ENCODE data around the gene CTNNBL1.

CTNNBL1 gene

DNA sequence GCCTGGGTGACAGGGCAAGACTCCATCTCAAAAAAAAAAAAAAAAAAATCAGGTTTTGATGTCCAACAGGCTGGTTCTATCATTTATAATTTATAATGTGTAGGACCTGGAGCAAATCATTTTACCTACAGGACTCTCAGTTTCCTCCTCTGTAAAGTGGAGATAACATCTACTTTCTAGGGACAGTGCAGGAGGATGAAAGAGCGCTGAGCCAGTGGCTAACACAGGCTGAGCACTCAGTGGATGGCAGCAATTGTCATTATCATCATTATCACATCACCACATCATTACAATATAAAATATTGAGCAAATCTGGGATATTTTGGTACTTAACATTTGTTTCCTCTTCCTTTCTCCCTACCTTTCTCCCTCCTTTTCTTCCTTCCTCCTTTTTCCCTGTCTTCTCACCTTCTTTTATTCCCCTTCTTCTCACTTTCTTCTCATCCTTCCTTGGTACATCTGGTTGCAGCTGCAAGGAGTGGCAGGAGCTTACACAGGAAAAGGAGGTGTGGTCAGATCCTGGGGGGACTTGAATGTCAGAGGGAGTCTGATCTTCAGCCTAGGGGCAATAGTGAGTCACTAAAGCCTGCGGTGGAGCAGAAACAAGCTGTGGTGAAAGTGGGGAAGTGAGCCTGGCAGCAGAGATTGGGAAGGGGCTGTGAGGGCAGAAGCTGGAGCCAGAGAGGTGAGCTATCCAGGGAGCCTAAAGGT is 24.6 kb upstream of the CTNNBL1 start:
- Histone ChIP-seq H3K27me3 (ENCODE audit: insufficient read depth, low read depth) (no peaks in the 10 kb centered on the region), H3K4me1 (ENCODE audit: low read depth, poor library complexity, severe bottlenecking) (no peaks in the 10 kb centered on the region), H3K79me2 (ENCODE audit: insufficient read depth, low read depth) (no peaks in the 10 kb centered on the region), H2AFZ (ENCODE audit: low read depth) (no peak overlapping the region), H3K4me2 (no peak overlapping the region), H3K27ac (no peak overlapping the region), H3K9ac (no peak overlapping the region), H3K36me3 (ENCODE audit: insufficient read depth) (no peaks in the 10 kb centered on the region), H3K4me3 (IDR thresholded peaks at IDR 0.05; ENCODE audit: insufficient read depth, low read depth, low read length) (no peak overlapping the region), H4K20me1 (ENCODE audit: insufficient read depth) (no peaks in the 10 kb centered on the region)
- TF ChIP-seq CTCF (conservative IDR thresholded peaks at IDR 0.05; ENCODE audit: low read depth, low read length) = no peak

GRCh38 chr20:37669773-37670236 is 24.0 kb upstream of the CTNNBL1 start:
- Histone ChIP-seq H3K79me2 (ENCODE audit: insufficient read depth, low read depth) (no peaks in the 10 kb centered on the region), H4K20me1 (ENCODE audit: insufficient read depth) (no peaks in the 10 kb centered on the region), H3K4me3 (IDR thresholded peaks at IDR 0.05; ENCODE audit: insufficient read depth, low read depth, low read length) (no peak overlapping the region), H3K4me1 (ENCODE audit: low read depth, poor library complexity, severe bottlenecking) (no peaks in the 10 kb centered on the region), H3K9ac (no peak overlapping the region), H3K36me3 (ENCODE audit: insufficient read depth) (no peaks in the 10 kb centered on the region), H3K27me3 (ENCODE audit: insufficient read depth, low read depth) (no peaks in the 10 kb centered on the region), H3K27ac (no peak overlapping the region), H3K4me2 (no peak overlapping the region), H2AFZ (ENCODE audit: low read depth) (no peak overlapping the region)
- no peak for TF ChIP-seq CTCF (conservative IDR thresholded peaks at IDR 0.05; ENCODE audit: low read depth, low read length)

GRCh38 chr20:37670351-37670791 is 23.5 kb upstream of the CTNNBL1 start:
- Histone ChIP-seq H3K9ac (no peak overlapping the region), H3K79me2 (ENCODE audit: insufficient read depth, low read depth) (no peaks in the 10 kb centered on the region), H3K27me3 (ENCODE audit: insufficient read depth, low read depth) (no peaks in the 10 kb centered on the region), H2AFZ (ENCODE audit: low read depth) (no peak overlapping the region), H3K4me1 (ENCODE audit: low read depth, poor library complexity, severe bottlenecking) (no peaks in the 10 kb centered on the region), H3K36me3 (ENCODE audit: insufficient read depth) (no peaks in the 10 kb centered on the region), H3K27ac (no peak overlapping the region), H4K20me1 (ENCODE audit: insufficient read depth) (no peaks in the 10 kb centered on the region), H3K4me3 (IDR thresholded peaks at IDR 0.05; ENCODE audit: insufficient read depth, low read depth, low read length) (no peak overlapping the region), H3K4me2 (no peak overlapping the region)
- no peak for TF ChIP-seq CTCF (conservative IDR thresholded peaks at IDR 0.05; ENCODE audit: low read depth, low read length)

DNA sequence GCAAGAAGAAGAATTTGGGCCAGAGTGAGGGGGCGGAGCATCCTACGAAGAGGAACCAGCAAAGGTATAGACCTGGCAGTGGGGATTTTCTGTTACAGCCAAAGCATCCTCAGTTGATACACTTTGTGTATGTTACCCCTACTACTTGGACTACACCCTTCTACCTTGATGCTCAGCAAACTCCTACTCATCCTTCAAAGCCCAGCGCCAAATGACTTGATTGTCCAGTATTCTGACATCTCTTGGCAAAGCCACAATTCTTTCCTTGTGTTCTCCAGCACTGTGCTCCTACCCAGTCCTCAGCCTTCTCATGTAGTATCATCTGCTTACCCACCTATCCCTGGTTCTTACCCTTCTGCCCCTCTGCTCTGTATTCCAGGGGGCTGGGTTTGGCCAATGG is 21.7 kb upstream of the CTNNBL1 start:
- no peak overlapping the region for H3K4me3 ChIP-seq (IDR thresholded peaks at IDR 0.05; ENCODE audit: insufficient read depth, low read depth, low read length)
- H3K4me1 ChIP-seq (ENCODE audit: low read depth, poor library complexity, severe bottlenecking) = no peaks in the 10 kb centered on the region
- TF ChIP-seq CTCF (conservative IDR thresholded peaks at IDR 0.05; ENCODE audit: low read depth, low read length) = no peak
- H4K20me1 ChIP-seq (ENCODE audit: insufficient read depth) = no peaks in the 10 kb centered on the region
- no peak overlapping the region for H3K27ac ChIP-seq
- H3K79me2 ChIP-seq (ENCODE audit: insufficient read depth, low read depth) = no peaks in the 10 kb centered on the region
- no peak overlapping the region for H3K9ac ChIP-seq
- no peaks in the 10 kb centered on the region for H3K27me3 ChIP-seq (ENCODE audit: insufficient read depth, low read depth)
- no peak overlapping the region for H2AFZ ChIP-seq (ENCODE audit: low read depth)
- H3K36me3 ChIP-seq (ENCODE audit: insufficient read depth) = no peaks in the 10 kb centered on the region
- no peak overlapping the region for H3K4me2 ChIP-seq
